Bone marrow (tissue), 2 donors: ENCODE measurements around the gene STPG4.
A peak's percentile ranks its signal among the peaks of the same experiment; 100 is the strongest.

Experiments
- DNase-seq, 2 donors: peaks; one replicate each; lab custom pipeline; 2025; lab: John Stamatoyannopoulos, UW

Gene STPG4

DNA sequence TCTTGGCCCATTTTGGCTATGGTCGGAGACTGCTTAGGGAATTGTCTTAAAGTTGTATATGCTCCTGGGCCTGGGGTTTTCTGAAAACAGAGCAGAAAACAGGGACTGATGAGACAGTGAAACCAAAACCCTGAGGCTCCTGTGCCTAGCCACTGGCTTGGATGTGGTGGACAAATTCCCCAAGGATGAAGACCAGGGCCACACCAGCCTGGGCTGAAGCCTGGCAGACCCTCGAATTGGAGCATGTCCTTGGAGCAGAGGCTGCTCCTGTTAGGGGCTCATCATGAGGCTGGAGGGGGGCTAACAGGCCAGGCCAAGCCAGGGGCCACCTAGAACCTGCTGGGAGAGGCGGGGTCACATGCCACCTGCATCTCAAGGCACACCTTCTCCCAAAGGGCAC lies 68.1 kb downstream of the STPG4 start:
- DNase-seq: no peak

DNA sequence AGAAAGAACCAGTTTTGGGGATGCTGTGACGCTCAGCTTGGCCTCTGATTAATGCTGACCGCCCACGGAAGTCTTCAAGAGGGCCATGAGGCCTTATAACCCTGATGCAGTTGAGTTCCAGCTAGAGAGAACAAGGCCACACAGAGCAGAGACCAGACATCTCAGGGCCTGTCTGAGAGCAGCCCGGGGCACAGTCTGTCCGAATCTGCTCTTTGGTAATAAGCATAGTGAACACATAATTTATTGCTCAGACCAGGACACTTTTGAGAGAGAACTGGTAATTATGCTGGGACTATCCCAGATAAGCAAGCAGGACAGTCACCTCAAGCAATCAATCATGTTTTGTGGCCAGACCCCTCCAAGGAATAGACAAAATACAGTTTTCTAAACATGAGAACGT lies 68.5 kb downstream of the STPG4 start:
- no peak for DNase-seq

DNA sequence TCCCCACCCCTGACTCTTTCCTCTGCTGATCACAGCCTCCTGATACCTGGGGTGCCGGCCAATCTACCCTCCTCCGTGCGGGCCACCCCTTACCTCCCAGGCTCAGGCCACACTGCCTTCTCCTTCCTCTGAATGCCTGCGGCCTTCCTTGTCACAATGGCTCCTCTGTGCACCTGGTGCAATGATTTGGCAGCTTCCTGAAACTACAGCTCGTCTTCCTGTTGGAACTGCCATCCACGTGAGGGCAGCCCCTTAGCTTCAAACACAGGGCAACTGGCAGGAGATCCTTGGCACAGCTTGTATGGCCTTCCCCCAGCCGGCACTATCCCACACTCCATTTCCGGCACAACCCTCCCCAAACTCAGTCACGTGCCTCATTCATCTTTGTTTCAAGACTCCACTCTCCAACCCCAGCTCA lies 69.0 kb downstream of the STPG4 start:
- no peak for DNase-seq

DNA sequence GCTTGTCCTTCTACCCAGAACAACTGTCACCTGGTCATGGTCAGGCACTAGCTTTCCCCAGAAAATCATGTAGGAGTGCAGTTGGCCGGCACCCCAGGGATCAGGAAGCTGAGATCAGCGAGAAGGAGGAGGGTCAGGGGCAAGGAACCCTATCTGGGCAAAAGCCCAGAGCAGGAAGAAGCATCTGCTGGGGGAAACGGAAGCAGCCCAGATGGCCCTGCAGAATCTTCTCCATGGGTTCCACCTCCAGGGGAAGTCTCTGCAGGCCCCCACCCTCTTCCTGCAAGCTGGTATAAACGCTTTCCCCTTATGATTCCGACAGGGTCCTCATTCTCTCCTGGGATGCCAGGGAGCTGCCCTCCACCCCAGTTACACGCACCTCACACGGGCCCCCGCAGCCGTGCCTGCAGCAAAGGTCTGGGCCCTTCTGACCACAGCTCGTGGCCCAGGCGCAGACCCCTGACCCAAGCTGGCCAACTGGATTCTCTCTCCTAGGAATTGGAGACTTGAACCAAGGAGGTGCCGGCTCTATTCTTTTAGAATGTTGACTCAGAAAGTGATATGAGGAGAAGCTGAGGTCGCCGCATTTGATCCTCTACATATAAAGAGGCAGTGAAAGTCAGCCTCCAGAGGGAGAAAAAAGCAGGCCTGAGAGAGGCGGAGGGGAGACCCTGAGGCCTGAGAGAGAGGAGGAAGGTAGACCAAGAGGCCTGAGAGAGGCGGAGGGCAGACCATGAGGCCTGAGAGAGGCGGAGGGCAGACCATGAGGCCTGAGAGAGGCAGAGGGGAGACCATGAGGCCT lies 71.0 kb downstream of the STPG4 start:
- DNase-seq: peak in 1 of 2 donors; percentile 84

DNA sequence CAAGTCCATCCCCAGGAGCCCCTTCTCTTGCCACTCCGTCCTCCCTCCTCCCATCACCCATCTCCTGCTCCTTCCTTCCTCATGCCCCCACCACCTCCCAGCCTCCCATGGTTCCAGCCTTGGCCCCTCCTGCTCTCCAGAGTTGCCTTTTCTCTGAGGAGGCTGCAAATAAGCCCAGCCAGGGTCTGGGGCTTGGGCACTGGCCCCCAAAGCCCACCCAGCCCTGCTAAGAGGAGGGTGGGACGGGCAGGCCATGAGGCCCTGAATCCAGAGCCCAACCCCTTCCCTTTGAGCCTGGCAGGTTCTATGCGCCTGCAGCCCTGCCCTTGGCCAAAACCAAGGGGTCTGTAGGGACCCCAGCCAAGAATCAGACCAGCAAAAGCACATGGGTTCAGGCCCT lies 71.6 kb downstream of the STPG4 start:
- no peak for DNase-seq

DNA sequence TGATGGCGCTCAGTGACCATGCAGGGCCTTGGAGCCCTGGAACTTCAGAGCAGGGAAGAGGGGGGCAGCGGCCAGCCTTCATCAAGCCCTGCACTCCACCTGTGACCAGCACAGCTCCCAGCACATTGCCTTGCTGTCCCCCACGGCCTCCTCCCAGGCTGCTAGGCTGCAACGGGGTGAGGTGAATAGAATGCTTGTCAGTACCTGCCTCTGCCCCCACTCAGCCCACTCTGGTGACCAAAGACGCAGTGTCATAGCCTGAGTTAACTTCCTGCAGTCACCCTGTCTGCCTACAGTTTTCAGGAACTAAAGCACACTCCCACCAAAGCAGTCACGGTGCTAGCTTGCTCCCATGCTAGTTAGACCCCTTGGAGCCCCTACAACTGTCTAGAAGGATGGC lies 72.1 kb downstream of the STPG4 start:
- DNase-seq: no peak

DNA sequence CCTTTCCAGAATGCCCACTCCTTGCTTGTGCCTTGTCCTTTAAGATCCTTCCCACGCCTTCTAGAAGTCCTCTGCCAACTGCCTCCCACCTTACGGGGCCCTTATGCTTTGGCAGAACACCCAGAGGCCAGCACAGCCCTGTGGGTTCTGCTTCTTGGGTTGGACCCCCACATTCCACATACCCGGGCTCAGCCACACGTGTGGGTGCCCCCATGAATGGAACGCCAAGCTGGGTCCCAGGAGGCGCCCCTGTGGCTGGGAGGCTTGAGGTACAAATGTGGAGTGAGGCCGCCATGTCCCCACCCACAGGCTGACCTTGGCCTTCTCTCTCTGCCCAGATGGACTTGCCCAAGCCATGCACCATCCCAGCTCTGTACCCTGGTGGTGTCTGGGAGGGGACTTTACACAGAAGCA lies 74.2 kb downstream of the STPG4 start:
- no peak for DNase-seq

DNA sequence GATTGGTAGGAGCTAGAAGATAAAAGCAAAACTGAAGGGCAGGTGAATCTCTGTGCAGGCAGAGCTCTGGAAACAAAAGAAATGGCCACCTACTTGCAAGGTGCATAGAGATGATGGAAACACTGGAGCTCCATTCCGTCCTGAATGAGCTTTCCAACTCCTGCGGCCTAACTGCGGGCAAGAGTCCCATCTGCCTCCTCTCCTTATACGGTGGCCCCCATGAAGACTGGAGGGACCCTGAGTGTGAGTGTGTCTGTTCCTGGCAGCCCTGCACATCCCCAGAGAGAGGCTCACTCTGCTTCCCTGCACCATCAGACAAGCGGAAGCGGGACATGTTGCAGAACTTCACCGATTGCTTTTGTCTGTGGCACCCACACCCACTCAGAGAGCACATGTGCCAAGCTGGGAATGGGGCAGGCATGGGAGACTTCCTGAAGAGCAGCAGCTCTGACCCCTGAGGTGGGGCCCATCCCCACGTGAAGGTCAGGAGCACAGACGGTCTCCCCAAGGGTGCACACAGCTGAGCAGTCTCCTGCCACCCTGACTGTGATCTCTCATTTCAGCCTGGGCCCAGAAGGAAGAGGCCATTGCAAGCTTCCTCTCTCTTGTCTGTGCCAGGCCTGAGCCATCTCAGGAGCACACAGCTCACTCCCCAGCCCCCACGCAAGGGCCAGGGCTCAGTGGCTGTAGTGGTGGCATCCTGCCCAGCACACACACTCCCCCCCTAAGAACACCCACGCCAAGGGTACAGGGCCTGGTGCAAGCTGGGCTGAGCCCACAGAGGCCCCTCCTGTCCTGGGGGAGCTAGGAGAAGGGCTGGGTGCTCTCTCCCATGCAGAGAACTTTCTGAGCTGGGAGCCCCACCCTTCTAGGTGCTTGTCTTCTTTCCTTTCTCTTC lies 75.3 kb downstream of the STPG4 start:
- no peak for DNase-seq

DNA sequence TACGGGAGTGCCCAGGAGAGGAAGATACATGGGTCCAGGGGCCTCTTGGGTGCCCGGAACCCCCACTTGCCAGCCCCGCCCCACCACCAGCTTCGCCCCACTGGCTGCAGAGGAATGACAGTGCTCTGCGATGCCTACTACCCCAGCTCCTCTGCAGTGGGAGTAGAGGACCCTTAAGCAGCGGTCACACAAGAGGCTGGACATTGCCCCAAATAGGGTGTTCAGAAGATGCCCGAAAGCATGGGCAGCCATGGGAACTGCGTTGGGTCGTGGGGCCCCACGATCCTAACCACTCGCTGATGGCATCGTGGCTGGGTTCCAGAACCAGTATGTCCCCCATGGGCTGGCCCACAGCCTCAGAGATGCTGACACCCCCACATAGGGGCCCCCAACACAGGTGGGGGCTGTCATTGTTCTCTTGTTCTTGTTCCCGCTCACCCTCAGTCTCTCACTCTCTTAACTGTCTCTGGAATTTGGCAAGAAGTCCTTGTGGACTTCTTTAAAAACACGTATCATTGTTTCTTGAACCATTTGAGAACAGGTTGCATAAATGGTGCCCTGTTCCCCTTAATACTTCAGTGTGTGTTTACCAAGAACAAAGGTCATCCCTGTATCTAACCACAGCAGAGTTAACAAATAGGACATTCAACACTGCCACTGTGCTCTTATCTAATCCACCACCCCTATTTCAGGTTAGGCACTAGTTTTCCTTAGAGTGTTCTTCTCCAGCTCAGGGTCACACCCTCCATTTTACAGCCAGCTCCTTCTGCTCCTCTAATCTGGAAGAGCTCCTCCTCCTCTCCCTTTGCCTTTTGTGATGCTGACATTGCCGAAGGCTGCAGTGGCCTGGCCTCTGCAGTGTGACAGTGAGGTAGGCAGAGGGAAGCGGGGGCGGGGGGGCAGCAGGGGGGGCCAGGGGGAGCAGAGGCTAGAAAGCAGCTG lies 76.3 kb downstream of the STPG4 start:
- no peak for DNase-seq

DNA sequence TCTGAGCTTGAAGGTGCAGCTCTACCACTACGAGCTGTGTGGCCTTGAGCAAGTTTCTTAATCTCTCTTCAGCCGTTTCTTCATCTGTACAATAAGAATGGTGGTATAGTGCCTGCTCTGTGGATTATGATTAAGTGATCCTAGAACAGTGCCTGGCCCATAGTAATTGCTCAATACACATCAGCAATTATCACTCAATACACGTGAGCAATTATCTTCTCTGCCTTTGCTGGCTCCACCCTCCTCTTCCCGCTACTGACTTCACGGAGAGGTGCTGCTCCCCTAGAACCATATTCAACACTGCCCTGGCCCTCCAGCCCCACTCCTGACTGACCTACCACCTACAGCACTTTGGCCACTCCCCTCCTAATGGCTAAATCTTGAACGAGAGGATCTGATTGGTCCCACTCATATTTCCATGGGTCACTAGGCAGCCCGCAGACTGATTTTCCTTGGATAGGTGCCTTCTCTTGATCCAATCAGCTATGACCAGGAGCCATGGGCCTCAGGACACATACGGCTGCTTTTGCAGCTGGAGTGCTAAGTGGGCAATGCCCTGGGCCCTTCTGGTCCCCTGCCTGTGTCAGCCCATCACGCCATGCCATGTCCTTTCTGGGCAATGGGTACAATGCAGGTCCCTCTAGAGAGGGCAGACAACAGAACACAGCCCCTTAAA lies 77.5 kb downstream of the STPG4 start:
- DNase-seq: no peak

DNA sequence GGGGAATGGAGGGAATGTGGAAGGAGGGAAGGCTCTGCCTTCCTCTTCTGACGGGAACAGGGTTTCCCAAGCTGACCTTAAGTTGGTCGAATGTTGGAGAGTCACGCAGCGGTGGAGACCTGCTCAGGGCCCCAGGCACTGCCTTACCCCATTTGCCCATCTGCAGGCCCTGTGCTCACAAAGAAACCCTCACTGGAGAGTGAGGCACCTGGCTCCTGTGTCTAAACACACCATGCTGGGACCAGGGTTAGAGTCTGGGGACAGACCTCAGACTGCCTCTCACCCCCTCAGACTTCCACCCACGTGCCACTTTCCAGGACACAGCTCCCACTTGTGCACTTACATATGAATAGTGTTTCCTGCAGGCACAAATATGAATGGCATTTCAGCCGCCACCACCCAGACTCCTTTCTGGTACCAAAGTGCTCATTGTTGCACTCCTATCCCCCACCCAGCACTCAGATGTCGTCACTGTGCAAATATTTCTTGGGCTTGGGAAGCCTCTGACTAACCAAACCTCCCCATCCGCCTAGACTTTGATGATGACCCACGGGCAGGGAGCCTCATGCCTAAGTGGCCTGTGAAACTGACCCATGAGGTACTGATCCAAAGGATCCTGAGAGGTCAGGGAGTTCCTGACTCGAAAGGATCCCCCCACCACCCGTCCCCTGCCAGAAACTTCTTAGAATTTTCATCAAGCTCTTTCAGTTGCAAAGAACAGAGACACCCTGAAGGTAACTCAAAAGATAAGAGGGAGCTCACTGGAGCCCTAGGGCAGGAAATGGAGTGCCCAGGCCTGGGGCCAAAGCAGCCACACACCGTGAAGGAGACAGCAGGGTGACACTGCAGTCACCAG lies 78.3 kb downstream of the STPG4 start:
- no peak for DNase-seq

DNA sequence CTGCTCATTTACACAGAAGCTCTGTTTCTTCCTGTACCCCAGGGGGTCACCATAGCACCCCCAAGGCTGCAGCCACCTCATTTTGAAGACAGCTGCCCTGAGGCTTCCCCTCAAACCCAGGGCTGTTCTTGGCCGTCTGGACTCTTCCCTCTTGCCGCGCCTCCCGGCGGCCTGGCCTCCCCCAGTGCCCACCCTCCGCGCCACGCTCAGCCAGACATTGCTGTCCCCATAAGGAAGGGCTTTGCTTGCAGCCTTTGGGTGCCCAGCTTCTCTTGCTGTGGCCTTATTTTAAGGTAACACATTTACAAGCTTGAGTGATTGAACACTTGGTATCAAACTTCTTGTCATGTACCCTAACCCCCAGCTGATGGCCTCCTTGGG lies 79.0 kb downstream of the STPG4 start:
- no peak for DNase-seq

DNA sequence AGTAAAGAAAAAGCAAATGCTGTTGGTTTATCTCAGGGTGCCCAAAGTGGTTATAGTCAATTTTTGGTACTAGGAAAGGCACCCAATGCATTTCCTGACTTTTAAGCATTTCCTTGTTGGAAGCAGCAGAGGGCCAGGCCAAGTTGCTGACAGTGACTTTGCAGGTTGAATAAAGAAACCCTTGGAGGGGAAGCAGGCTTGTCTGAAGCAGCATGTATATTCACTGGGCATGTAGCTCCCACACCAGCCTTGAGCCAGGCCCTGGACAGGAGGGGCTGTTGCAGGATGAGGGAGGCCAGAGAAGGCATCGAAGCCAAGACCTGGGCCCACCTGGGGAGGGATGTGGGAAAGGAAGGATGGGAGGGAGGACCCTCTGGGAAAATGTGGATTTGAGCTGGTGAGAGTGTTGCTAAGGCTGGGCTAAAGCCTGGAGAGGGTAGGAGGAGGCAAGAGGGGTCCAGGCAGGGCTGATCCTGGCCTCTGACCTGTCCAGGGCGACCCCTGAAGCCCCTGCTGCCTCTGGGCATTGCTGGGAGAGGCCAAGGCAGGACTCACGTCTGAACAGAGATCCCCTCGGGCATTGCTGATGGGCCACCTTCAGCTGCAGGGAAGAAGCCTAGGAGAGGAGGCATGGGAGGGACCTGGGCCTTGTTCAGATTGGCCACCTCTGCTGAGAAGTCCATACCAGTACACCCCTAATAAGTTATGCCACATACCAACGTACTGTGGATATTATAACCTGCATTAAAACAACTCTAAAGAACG lies 79.6 kb downstream of the STPG4 start:
- no peak for DNase-seq

DNA sequence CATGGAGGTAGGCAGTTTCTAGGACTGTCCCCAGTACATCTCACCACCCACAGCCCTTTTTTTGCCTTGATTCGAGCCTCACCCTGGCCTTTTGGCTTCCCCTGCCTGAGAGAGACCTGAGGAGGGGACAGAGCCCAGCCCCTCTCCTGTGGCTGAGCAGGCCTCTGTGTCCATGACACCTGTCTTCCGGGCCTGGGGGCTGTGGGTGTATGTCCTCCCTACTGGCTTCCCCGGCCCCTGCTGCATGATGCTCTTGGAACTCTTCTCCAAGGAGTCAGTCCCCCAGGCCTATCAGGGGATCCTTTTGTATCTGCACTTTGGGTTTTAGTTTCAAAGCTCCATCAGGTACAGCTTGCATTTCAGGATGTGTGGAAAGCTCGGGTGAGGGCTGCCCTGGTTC lies 80.4 kb downstream of the STPG4 start:
- no peak for DNase-seq

DNA sequence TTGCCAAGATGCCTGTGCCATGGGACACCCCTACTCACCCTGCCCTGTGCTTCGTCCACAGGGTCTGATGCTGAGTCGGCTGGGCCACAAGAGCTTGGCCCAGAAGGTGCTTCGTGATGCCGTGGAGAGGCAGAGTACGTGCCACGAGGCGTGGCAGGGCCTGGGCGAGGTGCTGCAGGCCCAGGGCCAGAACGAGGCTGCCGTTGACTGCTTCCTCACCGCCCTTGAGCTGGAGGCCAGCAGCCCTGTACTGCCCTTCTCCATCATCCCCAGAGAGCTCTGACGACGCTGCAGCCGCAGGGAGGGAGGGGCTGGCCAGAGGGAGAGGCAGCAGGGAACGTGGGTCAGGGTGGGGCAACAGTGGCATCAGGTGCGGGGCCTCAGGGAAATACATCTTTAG lies 81.5 kb downstream of the STPG4 start:
- no peak for DNase-seq

DNA sequence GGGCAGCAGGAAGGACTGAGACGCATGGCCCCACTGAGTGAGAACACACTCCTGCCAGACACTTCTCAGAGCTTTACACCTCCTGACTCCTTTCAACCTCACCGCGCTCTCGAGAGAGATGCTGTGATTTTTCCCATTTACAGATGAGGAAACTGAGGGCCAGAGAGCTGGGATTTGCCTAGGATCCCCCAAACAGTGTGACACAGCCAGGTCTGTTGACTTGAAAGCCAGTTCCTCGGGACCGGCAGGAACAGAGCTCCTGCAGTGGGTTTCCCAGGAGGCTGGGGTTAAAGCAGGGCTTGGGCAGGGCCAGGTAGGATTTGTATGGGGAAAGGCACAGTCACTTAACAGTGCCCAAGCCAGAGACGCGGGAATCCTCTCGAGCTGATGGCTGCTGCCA lies 81.9 kb downstream of the STPG4 start:
- no peak for DNase-seq

DNA sequence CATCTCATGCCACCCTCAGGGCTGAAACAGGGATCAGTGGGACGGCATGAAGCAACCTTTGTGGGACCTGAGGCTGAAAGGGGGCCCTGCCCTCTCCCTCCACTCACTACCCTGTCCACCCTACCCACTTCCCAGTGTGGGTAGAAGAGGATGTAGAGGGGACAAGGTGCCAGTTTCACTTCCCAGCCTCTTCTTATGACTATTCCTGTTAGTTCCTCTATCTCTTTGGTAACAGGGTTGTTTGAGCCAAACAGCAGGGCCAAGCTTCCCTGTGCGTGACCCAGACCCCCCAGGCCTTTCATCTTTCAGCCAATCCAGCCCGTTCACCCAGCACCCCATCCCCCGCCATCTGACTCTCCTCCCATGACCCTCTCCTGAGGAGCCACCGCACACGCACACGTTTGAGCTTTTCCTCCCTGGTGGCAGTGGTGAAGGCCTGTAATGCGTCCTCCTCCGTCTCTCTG lies 82.3 kb downstream of the STPG4 start:
- DNase-seq: peak in 1 of 2 donors; percentile 43

DNA sequence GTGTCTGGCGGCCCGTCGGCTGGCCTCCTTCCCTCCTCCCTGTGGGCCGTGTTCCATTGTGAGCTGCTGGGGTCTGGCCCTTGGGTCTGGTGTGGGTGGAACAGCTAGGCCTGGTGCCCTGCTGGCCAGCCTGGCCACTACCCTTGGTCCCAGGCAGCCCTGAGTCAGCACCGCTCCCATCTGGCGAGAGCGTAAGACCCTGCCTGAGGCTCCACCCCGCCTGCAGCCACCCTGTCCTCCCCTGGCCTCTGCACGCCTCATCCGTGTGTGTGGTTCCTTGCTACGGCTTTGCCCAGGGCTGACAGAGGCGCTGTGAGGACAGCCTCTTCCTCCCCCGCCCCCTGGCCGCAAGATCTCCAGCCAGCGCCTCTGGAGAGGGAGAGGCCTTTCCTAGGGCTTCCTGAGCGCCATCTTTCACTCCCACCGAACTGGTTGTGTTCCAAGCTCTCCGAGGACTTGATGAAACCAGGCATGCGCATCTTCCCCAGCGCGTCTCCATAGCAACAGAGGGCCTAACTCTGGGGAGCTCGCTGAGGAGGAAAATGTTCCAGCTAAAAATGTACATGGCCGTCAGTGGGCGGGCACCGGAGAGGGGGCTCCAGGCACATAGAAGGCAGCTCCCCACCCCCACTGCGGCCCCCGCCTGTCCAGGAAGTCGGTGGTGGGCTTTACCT lies 83.0 kb downstream of the STPG4 start:
- peak in 1 of 2 donors; percentile 47 for DNase-seq
